B cell (primary cell): ENCODE data around the gene LRRC8D. TPM values are rescaled to one million over a fixed set of nuclear protein-coding genes. Genes with fewer than 3 reads are reported as not detected.

Experiments
- ATAC-seq: fragments of 200-7000 bp; cut with Tn5 transposase; one replicate; pipeline ENCODE4 v1.10.0; 2021; ENCODE audit warnings: low read depth, mild to moderate bottlenecking, moderate number of reproducible peaks, moderate library complexity
- CTCF ChIA-PET: fragments of 350-600 bp; sonication (Branson Sonifier 250); formaldehyde crosslinking; loops from one replicate; lab custom pipeline; 2021; ENCODE audit warnings: antibody characterized with exemption, inconsistent platforms; lab: Charles Lee
- POLR2A ChIA-PET: fragments of 350-600 bp; sonication (Branson Sonifier 250); formaldehyde crosslinking; loops from one replicate; lab custom pipeline; 2021; ENCODE audit warnings: antibody characterized with exemption; lab: Charles Lee
- DNase-seq: peaks from one replicate; pipeline ENCODE4 v3.0.0; 2013
- H2AFZ ChIP-seq: 2 replicates; pipeline ENCODE4 v1.6.1; 2012; ENCODE audit warnings: mild to moderate bottlenecking, low read depth, low read length; ENCODE audit not compliant: insufficient read depth, poor library complexity, severe bottlenecking
- H3K27ac ChIP-seq, 2 donors: 1 replicate in 1 of 2; 2 replicates in 1 of 2; pipeline ENCODE4 v1.5.1; 2012 to 2013; ENCODE audit warnings: low read length in 2 of 2, mild to moderate bottlenecking in 2 of 2, moderate library complexity in 1 of 2
- H3K27me3 ChIP-seq, 4 experiments: fragments of 200-600 bp in 1 of 4; sonication (generic) in 1 of 4; replicated peaks in 1 of 4; 1 replicate in 2 of 4; 2 replicates in 2 of 4; pipeline versions ENCODE4 v1.6.1 to v1.7.0; 2013 to 2016; ENCODE audit warnings: low read length in 3 of 4, mild to moderate bottlenecking in 2 of 4, mixed read lengths in 1 of 4, moderate library complexity in 1 of 4; ENCODE audit not compliant: insufficient read depth in 4 of 4, control insufficient read depth in 3 of 4; ENCODE audit errors: control extremely low read depth in 1 of 4
- H3K36me3 ChIP-seq, 2 experiments: replicated peaks in 1 of 2; 1 replicate in 1 of 2; 2 replicates in 1 of 2; pipeline versions ENCODE4 v1.6.1 to v1.7.1; 2013; ENCODE audit warnings: low read length in 1 of 2; ENCODE audit not compliant: insufficient read depth in 2 of 2, control insufficient read depth in 1 of 2; ENCODE audit errors: control extremely low read depth in 1 of 2, extremely low read depth in 1 of 2
- H3K4me1 ChIP-seq, 2 donors: fragments of 200-600 bp in 1 of 2; sonication (generic) in 1 of 2; 1 replicate in 1 of 2; 2 replicates in 1 of 2; pipeline versions ENCODE4 v1.5.1 to v1.6.1; 2013 to 2017; ENCODE audit warnings: low read length in 2 of 2; ENCODE audit not compliant: control insufficient read depth in 2 of 2, insufficient read depth in 2 of 2
- H3K4me2 ChIP-seq: replicated peaks from 2 replicates; pipeline ENCODE3; 2012; ENCODE audit warnings: mild to moderate bottlenecking, low read depth, low read length; ENCODE audit not compliant: poor library complexity, severe bottlenecking
- H3K4me3 ChIP-seq, 5 experiments: fragments of 200-600 bp in 1 of 5; sonication (generic) in 1 of 5; 1 replicate in 3 of 5; 2 replicates in 2 of 5; pipeline versions ENCODE4 v1.5.1 to v1.7.0; 2011 to 2016; ENCODE audit warnings: low read length in 4 of 5, mild to moderate bottlenecking in 4 of 5, low read depth in 2 of 5, control low read depth in 1 of 5, moderate library complexity in 1 of 5; ENCODE audit not compliant: insufficient read depth in 1 of 5; ENCODE audit errors: control extremely low read depth in 1 of 5, extremely low read depth in 1 of 5
- H3K79me2 ChIP-seq: fragments of 200-600 bp; sonication (generic); one replicate; pipeline ENCODE4 v1.6.0; 2016; ENCODE audit warnings: low read length; ENCODE audit not compliant: control insufficient read depth, insufficient read depth
- H3K9ac ChIP-seq: fragments of 200-600 bp; sonication (generic); 2 replicates; pipeline ENCODE4 v1.6.1; 2017; ENCODE audit warnings: mild to moderate bottlenecking, low read length, moderate library complexity
- H3K9me3 ChIP-seq, 3 donors: one replicate each; pipeline versions ENCODE4 v1.6.1 to v1.7.1; 2013; ENCODE audit warnings: low read length in 2 of 3; ENCODE audit not compliant: control insufficient read depth in 2 of 3, insufficient read depth in 1 of 3; ENCODE audit errors: control extremely low read depth in 1 of 3
- H4K20me1 ChIP-seq: 2 replicates; pipeline ENCODE4 v1.6.0; 2012; ENCODE audit warnings: mild to moderate bottlenecking, low read length; ENCODE audit not compliant: insufficient read depth, control insufficient read depth, poor library complexity, severe bottlenecking
- H3K27ac Mint-ChIP-seq: one replicate; pipeline ENCODE4 v1.8.0; 2021; ENCODE audit warnings: mixed read lengths
- H3K27me3 Mint-ChIP-seq: one replicate; pipeline ENCODE4 v1.8.0; 2021; ENCODE audit warnings: mixed read lengths
- H3K4me1 Mint-ChIP-seq: one replicate; pipeline ENCODE4 v1.8.0; 2021; ENCODE audit warnings: mixed read lengths
- H3K4me3 Mint-ChIP-seq: one replicate; pipeline ENCODE4 v1.8.0; 2021; ENCODE audit warnings: mixed read lengths
- H3K9me3 Mint-ChIP-seq: one replicate; pipeline ENCODE4 v1.8.0; 2022; ENCODE audit warnings: mixed read lengths; ENCODE audit not compliant: insufficient read depth
- CTCF ChIP-seq: fragments of 200-600 bp; IDR thresholded peaks from one replicate; pipeline ENCODE4 v1.8.0; 2022; ENCODE audit warnings: antibody characterized with exemption, mild to moderate bottlenecking
- EZH2 ChIP-seq: IDR thresholded peaks from 2 replicates; pipeline ENCODE4 v1.6.1; 2012; ENCODE audit warnings: borderline replicate concordance, low read depth, mild to moderate bottlenecking, moderate library complexity, low read length; ENCODE audit not compliant: insufficient read depth, poor library complexity, severe bottlenecking
- WGBS: methylation state at CpG from one replicate; pipeline ENCODE4 v1.1.5; 2013; ENCODE audit warnings: missing lambda C conversion rate; ENCODE audit not compliant: insufficient coverage; 5-methylcytosine and 5-hydroxymethylcytosine counted together
- intact Hi-C: fragments of 100-400 bp; cut with micrococcal nuclease; formaldehyde crosslinking; loops from one replicate; pipeline ENCODE4 v1.10.0; 2022
- polyA plus RNA-seq: library from polyadenylated mRNA; depleted of rRNA; stranded (reverse); fragments of >200 nt; gene quantifications from 2 replicates; pipeline ENCODE4 v1.2.3, GENCODE V29; 2012
- total RNA-seq, 2 donors: library from RNA; stranded (reverse); fragments of 120-200 nt in 1 of 2; gene quantifications; 1 replicate in 1 of 2; 2 replicates in 1 of 2; pipeline versions ENCODE4 v1.2.3 to v1.2.4, GENCODE V29; 2013 to 2022

The LRRC8D gene
- total and polyA plus RNA-seq, 2 donors (not counting 1 experiment from before 2014, with no cell fraction given): 23.7 to 47.0 TPM

- Histone ChIP-seq H3K9ac (no peak overlapping the region), H2AFZ (no peak overlapping the region), H3K36me3 (peaks cover 0 to 2% of the 10 kb centered on the region in 2 experiments), H3K27me3 (no peaks in the 10 kb centered on the region), H3K4me3 (no peak overlapping the region), H3K4me1 (no peaks in the 10 kb centered on the region), H4K20me1 (peaks cover 27% of the 10 kb centered on the region), H3K79me2 (peaks cover 31% of the 10 kb centered on the region), H3K9me3 (peaks cover 0 to 6% (median 5%) of the 10 kb centered on the region in 3 donors), H3K27ac (no peak overlapping the region), H3K4me2 (no peak overlapping the region)
- H3K4me1 Mint-ChIP-seq: peaks cover 8% of the 10 kb centered on the region
- ATAC-seq (no peak), DNase-seq (no peak)
- TF ChIP-seq CTCF (no peak), EZH2 (no peak)
- no peak overlapping the region for H3K4me3 Mint-ChIP-seq
- H3K27me3 Mint-ChIP-seq: no peaks in the 10 kb centered on the region
- ChIA-PET CTCF (no interaction called here), POLR2A (no interaction called here)
- no peak overlapping the region for H3K27ac Mint-ChIP-seq
- intact Hi-C loops: no loop called here
- peaks cover 2% of the 10 kb centered on the region for H3K9me3 Mint-ChIP-seq
Observed at GRCh38 chr1:89919174-89919573, 98.3 kb downstream of the LRRC8D start.

DNA sequence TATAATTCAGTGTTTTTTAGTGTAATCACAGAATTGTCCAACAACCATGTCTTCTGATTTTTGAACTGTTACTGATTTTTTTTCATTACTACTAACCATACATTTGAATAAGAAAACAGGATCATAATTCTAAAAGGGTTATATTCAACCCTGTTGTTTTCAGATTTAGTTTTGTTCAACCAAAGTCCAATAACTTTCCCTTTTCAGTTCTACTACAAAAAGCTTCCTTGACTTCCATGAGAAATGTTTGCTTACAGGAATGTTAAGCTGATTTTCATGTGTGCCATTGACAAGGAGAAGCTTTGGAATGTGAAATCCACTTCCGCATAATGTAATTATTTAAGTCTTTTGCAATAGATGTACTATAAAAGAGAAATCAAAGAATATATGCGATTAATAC, 102.1 kb downstream of the LRRC8D start:
- Histone ChIP-seq H3K79me2 (peaks cover 7% of the 10 kb centered on the region), H3K4me1 (no peaks in the 10 kb centered on the region), H3K4me2 (no peak overlapping the region), H2AFZ (no peak overlapping the region), H3K9me3 (peaks cover 0 to 6% (median 5%) of the 10 kb centered on the region in 3 donors), H3K9ac (no peak overlapping the region), H3K4me3 (no peak overlapping the region), H4K20me1 (peaks cover 13% of the 10 kb centered on the region), H3K27ac (no peak overlapping the region), H3K27me3 (no peaks in the 10 kb centered on the region), H3K36me3 (peaks cover 0 to 2% of the 10 kb centered on the region in 2 experiments)
- Mint-ChIP-seq H3K27me3 (no peaks in the 10 kb centered on the region), H3K9me3 (peaks cover 2% of the 10 kb centered on the region), H3K4me1 (peaks cover 10% of the 10 kb centered on the region), H3K27ac (no peak overlapping the region), H3K4me3 (no peak overlapping the region)
- intact Hi-C loops: no loop called here
- WGBS: no CpG with 5 or more reads among the region's 2 CpGs
- DNase-seq (no peak), ATAC-seq (no peak)
- TF ChIP-seq CTCF (no peak), EZH2 (no peak)
- CTCF ChIA-PET: no interaction called here
- POLR2A ChIA-PET: no interaction called here
